Measurements from ENCODE around the gene SLC6A15.

GRCh38 chr12:84842406-84843013, 70.1 kb downstream of the SLC6A15 start:
- TF ChIP-seq, protein P1, sequence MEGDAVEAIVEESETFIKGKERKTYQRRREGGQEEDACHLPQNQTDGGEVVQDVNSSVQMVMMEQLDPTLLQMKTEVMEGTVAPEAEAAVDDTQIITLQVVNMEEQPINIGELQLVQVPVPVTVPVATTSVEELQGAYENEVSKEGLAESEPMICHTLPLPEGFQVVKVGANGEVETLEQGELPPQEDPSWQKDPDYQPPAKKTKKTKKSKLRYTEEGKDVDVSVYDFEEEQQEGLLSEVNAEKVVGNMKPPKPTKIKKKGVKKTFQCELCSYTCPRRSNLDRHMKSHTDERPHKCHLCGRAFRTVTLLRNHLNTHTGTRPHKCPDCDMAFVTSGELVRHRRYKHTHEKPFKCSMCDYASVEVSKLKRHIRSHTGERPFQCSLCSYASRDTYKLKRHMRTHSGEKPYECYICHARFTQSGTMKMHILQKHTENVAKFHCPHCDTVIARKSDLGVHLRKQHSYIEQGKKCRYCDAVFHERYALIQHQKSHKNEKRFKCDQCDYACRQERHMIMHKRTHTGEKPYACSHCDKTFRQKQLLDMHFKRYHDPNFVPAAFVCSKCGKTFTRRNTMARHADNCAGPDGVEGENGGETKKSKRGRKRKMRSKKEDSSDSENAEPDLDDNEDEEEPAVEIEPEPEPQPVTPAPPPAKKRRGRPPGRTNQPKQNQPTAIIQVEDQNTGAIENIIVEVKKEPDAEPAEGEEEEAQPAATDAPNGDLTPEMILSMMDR (conservative IDR thresholded peaks at IDR 0.05; ENCODE audit: low read depth, low read length): peak; percentile 81
- no peak for TF ChIP-seq EZH2 (IDR thresholded peaks at IDR 0.05; ENCODE audit: borderline replicate concordance, low read depth, low read length, poor library complexity, severe bottlenecking)
